ENCODE data around the gene LPIN2. TPM values are rescaled to one million over a fixed set of nuclear protein-coding genes. Genes with fewer than 3 reads are reported as not detected.

The LPIN2 gene
- total RNA-seq, 1 experiment from 2014 or later, result 10.7 TPM

GRCh38 chr18:3055186-3055728 is 42.3 kb upstream of the LPIN2 start:
- no TSS peak for BruUV-seq (replicated peaks)
- POLR2A ChIA-PET, result no interaction called here
- H3K4me1 ChIP-seq (ENCODE audit: control insufficient read depth in 1 of 2, insufficient read depth in 2 of 2, low read length in 2 of 2), result peaks cover 0 to 13% of the 10 kb centered on the region in 2 experiments; a peak in 3 of 4 replicates

More at GRCh38 chr18:3055186-3055728, 42.3 kb upstream of the LPIN2 start:
- Histone ChIP-seq H3K36me3 (ENCODE audit: control insufficient read depth in 1 of 2, insufficient read depth in 2 of 2, low read length in 2 of 2) (no peaks in the 10 kb centered on the region), H3K9ac (ENCODE audit: low read length) (no peak overlapping the region), H3K9me2 (ENCODE audit: insufficient read depth) (no peaks in the 10 kb centered on the region), H3K4me3 (replicated peaks in 1 of 2; ENCODE audit: low read depth in 1 of 2, low read length in 2 of 2) (no peak overlapping the region), H3K4me2 (ENCODE audit: low read length) (no peak overlapping the region), H3K27ac (ENCODE audit: low read depth, low read length) (no peak overlapping the region), H3K9me3 (ENCODE audit: control insufficient read depth in 1 of 2, insufficient read depth in 1 of 2, low read depth in 1 of 2, low read length in 2 of 2) (0 out of 4 replicates have a peak, but pooled peaks cover 0 to 4% of the 10 kb centered on the region in 2 experiments), H3K79me2 (ENCODE audit: insufficient read depth, low read length) (no peaks in the 10 kb centered on the region), H3K27me3 (ENCODE audit: insufficient read depth, low read length) (no peaks in the 10 kb centered on the region), H2AFZ (ENCODE audit: low read depth, low read length, poor library complexity, severe bottlenecking) (no peak overlapping the region), H4K20me1 (ENCODE audit: insufficient read depth) (no peaks in the 10 kb centered on the region)
- ChIA-PET RAD21 (ENCODE audit: low non-redundant PET in 1 of 2, low total read pairs in 2 of 2, uncharacterized antibody in 2 of 2, unreplicated experiment in 2 of 2) (no interaction called here), CTCF (interaction anchor here (1.5 kb wide), 1 partner anchor 7 kb away, joined by 7 read pairs; no protein-coding TSS in a partner anchor)
- TF ChIP-seq EGR1 (IDR thresholded peaks at IDR 0.05; ENCODE audit: low read depth) (no peak), CTCF (IDR thresholded peaks at IDR 0.05 in 2 of 3, conservative IDR thresholded peaks at IDR 0.05 in 1 of 3; ENCODE audit: borderline replicate concordance in 1 of 3, insufficient read depth in 1 of 3, low read depth in 2 of 3, low read length in 2 of 3) (no peak), MAX (IDR thresholded peaks at IDR 0.05) (no peak), CBX3 (IDR thresholded peaks at IDR 0.05; ENCODE audit: low read depth) (no peak)
- no peak for ATAC-seq
- intact Hi-C loops (cut with micrococcal nuclease), result no loop called here
- DNase-seq (ENCODE audit: low read depth, low spot score), result no peak
